K562 (cell line): ENCODE data around the gene TP63. TPM values are rescaled to one million over a fixed set of nuclear protein-coding genes. Genes with fewer than 3 reads are reported as not detected.

ENCODE experiments used
- ATAC-seq: fragments of 200-7000 bp; cut with Tn5 transposase; 3 replicates; pipeline ENCODE4 v1.9.1; 2020; ENCODE audit warnings: moderate library complexity
- BruUV-seq: library from RNA; stranded (reverse); fragments of 400-500 nt; replicated peaks from 2 replicates; lab custom pipeline; 2021; lab: Mats Ljungman, UMichigan
- CTCF ChIA-PET: fragments of 300-600 bp; formaldehyde crosslinking; extraction: SDS; loops from one replicate; lab custom pipeline; 2021; ENCODE audit warnings: low intra/inter-chr PET ratio; lab: Yijun Ruan, JAX
- POLR2A ChIA-PET: fragments of 300-600, 350-650 bp; sonication (Branson Sonifier 250); formaldehyde crosslinking; extraction: SDS; loops from one replicate; lab custom pipeline; 2021; ENCODE audit warnings: antibody characterized with exemption, inconsistent platforms; lab: Yijun Ruan, JAX
- DNase-seq, 4 experiments: peaks; one replicate each; pipeline versions ENCODE4 v3.0.0 to v3.0.0-alpha.2; 2011 to 2018; ENCODE audit warnings: low spot score in 3 of 4, mixed read lengths in 3 of 4; ENCODE audit errors: extremely low read depth in 1 of 4
- FAIRE-seq: peaks from 2 replicates; lab custom pipeline; 2011; peaks lifted over from hg19 to GRCh38; lab: Jason Lieb, UNC
- H2AFZ ChIP-seq: 2 replicates; pipeline ENCODE4 v1.6.0; 2011; ENCODE audit warnings: low read depth, low read length, control low read depth, inconsistent platforms
- H3K27ac ChIP-seq: fragments of 200-600 bp; 3 replicates; pipeline ENCODE4 v1.8.0; 2011; ENCODE audit warnings: low read depth, mild to moderate bottlenecking, control low read depth, inconsistent platforms, low read length, moderate library complexity, mixed read lengths; ENCODE audit errors: extremely low read depth
- H3K27me3 ChIP-seq, 2 experiments: fragments of 300-600 bp in 1 of 2; 2 replicates in 1 of 2; 3 replicates in 1 of 2; pipeline versions ENCODE4 v1.6.0 to v1.8.0; 2011; ENCODE audit warnings: inconsistent platforms in 2 of 2, low read length in 2 of 2, mild to moderate bottlenecking in 1 of 2, mixed read lengths in 1 of 2, moderate library complexity in 1 of 2; ENCODE audit not compliant: control insufficient read depth in 2 of 2, insufficient read depth in 2 of 2
- H3K36me3 ChIP-seq: fragments of 300-600 bp; 3 replicates; pipeline ENCODE4 v1.8.0; 2011; ENCODE audit warnings: mild to moderate bottlenecking, low read length, inconsistent platforms; ENCODE audit not compliant: control insufficient read depth, insufficient read depth
- H3K4me1 ChIP-seq, 2 experiments: fragments of 200-600 bp in 1 of 2; replicated peaks in 1 of 2; 2 replicates in 1 of 2; 3 replicates in 1 of 2; pipeline versions ENCODE4 v1.5.1 to v1.8.0; 2011; ENCODE audit warnings: inconsistent platforms in 2 of 2, low read length in 2 of 2, mild to moderate bottlenecking in 1 of 2, mixed read lengths in 1 of 2, moderate library complexity in 1 of 2; ENCODE audit not compliant: control insufficient read depth in 2 of 2, insufficient read depth in 2 of 2
- H3K4me2 ChIP-seq: 2 replicates; pipeline ENCODE4 v1.6.1; 2011; ENCODE audit warnings: low read length, control low read depth, inconsistent platforms, mixed read lengths; ENCODE audit not compliant: insufficient read depth
- H3K4me3 ChIP-seq: fragments of 200-600 bp; sonication (generic), shearing (Covaris generic); 2 replicates; pipeline ENCODE4 v1.5.1; 2016; ENCODE audit warnings: control low read depth, inconsistent platforms
- H3K79me2 ChIP-seq: fragments of 200-600 bp; 3 replicates; pipeline ENCODE4 v1.8.0; 2011; ENCODE audit warnings: low read length, inconsistent platforms; ENCODE audit not compliant: control insufficient read depth, insufficient read depth
- H3K9ac ChIP-seq, 2 experiments: 2 replicates each; pipeline versions ENCODE4 v1.6.0 to v1.6.1; 2011; ENCODE audit warnings: low read depth in 2 of 2, low read length in 2 of 2, control low read depth in 1 of 2, inconsistent platforms in 1 of 2, mild to moderate bottlenecking in 1 of 2, mixed read lengths in 1 of 2; ENCODE audit not compliant: insufficient read depth in 1 of 2
- H3K9me1 ChIP-seq: one replicate; pipeline ENCODE4 v1.6.0; 2011; ENCODE audit warnings: inconsistent platforms, mild to moderate bottlenecking, low read length, moderate library complexity; ENCODE audit not compliant: control insufficient read depth, insufficient read depth
- H3K9me3 ChIP-seq: replicated peaks from 2 replicates; pipeline ENCODE4 v1.5.1; 2011; ENCODE audit warnings: low read depth, low read length, inconsistent platforms; ENCODE audit not compliant: control insufficient read depth, insufficient read depth
- H4K20me1 ChIP-seq: replicated peaks from 2 replicates; pipeline ENCODE4 v1.6.1; 2011; ENCODE audit warnings: low read length, inconsistent platforms, mixed read lengths; ENCODE audit not compliant: control insufficient read depth, insufficient read depth
- ATF3 ChIP-seq, 2 experiments: fragments of 450-650 bp in 1 of 2; sonication (generic) in 1 of 2; formaldehyde crosslinking in 1 of 2; IDR thresholded peaks in 1 of 2; conservative IDR thresholded peaks in 1 of 2; 2 replicates each; pipeline versions ENCODE4 v1.6.1 to v1.8.1; 2016 to 2023; ENCODE audit warnings: mild to moderate bottlenecking in 2 of 2, moderate library complexity in 2 of 2, inconsistent platforms in 1 of 2, missing genetic modification reagents in 1 of 2
- CHD4 ChIP-seq: fragments of 200-600 bp; sonication (generic); IDR thresholded peaks from 3 replicates; pipeline ENCODE4 v1.6.1; 2012; ENCODE audit warnings: low read depth, mild to moderate bottlenecking, mixed read lengths, low read length, inconsistent platforms; ENCODE audit not compliant: insufficient read depth, insufficient replicate concordance, poor library complexity, severe bottlenecking
- ETS2 ChIP-seq: IDR thresholded peaks from 2 replicates; pipeline ENCODE4 v1.6.1; 2016; ENCODE audit warnings: borderline replicate concordance, missing genetic modification characterization, mild to moderate bottlenecking, moderate library complexity, missing compliant biosample characterization; ENCODE audit not compliant: poor library complexity, severe bottlenecking
- MYBL2 ChIP-seq, 2 experiments: fragments of 450-650 bp in 1 of 2; sonication (generic) in 1 of 2; formaldehyde crosslinking in 1 of 2; IDR thresholded peaks; 2 replicates each; pipeline versions ENCODE4 v1.6.1 to v1.8.1; 2017 to 2022; ENCODE audit warnings: borderline replicate concordance in 1 of 2, inconsistent platforms in 1 of 2, low read depth in 1 of 2, mild to moderate bottlenecking in 1 of 2, missing genetic modification reagents in 1 of 2, moderate library complexity in 1 of 2
- NKRF ChIP-seq: fragments of 450-650 bp; IDR thresholded peaks from 2 replicates; pipeline ENCODE4 v1.6.1; 2016; ENCODE audit warnings: borderline replicate concordance
- SLC30A9 ChIP-seq: fragments of 250-450 bp; sonication (Bioruptor Pico); IDR thresholded peaks from 2 replicates; pipeline ENCODE4 v1.8.0; 2022; ENCODE audit warnings: mild to moderate bottlenecking, moderate library complexity
- STAT6 ChIP-seq: sonication (generic); formaldehyde crosslinking; IDR thresholded peaks from 2 replicates; pipeline ENCODE4 v1.8.1; 2023; ENCODE audit warnings: mild to moderate bottlenecking, missing genetic modification reagents
- ZBTB17 ChIP-seq: fragments of 450-650 bp; formaldehyde crosslinking; IDR thresholded peaks from 2 replicates; pipeline ENCODE4 v1.4.0; 2020; ENCODE audit warnings: mild to moderate bottlenecking
- ZNF165 ChIP-seq: fragments of 250-450 bp; sonication (Bioruptor Pico); IDR thresholded peaks from 2 replicates; pipeline ENCODE4 v1.4.0; 2020; ENCODE audit warnings: borderline replicate concordance
- ZNF324 ChIP-seq: fragments of 250-450 bp; sonication (Bioruptor Pico); IDR thresholded peaks from 2 replicates; pipeline ENCODE4 v1.4.0; 2020; ENCODE audit warnings: mild to moderate bottlenecking
- ZNF589 ChIP-seq: fragments of 200-800 bp; sonication (Bioruptor generic); IDR thresholded peaks from 2 replicates; pipeline ENCODE4 v1.6.1; 2016; ENCODE audit warnings: low read depth, missing genetic modification characterization, missing compliant biosample characterization
- WGBS: fragments of 100-300 bp; shearing (Covaris generic); methylation state at CpG from one replicate; pipeline ENCODE4 v1.1.6; 2016; ENCODE audit warnings: low coverage, mixed read lengths; ENCODE audit not compliant: insufficient coverage; ENCODE audit errors: missing lambda C conversion rate; 5-methylcytosine and 5-hydroxymethylcytosine counted together
- in situ Hi-C: fragments of 300-500 bp; cut with MboI; formaldehyde crosslinking; loops from 4 replicates; pipeline ENCODE4 v1.15.0; 2018; ENCODE audit warnings: inconsistent platforms, mixed read lengths
- intact Hi-C: fragments of 100-400 bp; cut with micrococcal nuclease; formaldehyde crosslinking; loops from 2 replicates; pipeline ENCODE4 v1.14.2; 2022
- polyA plus RNA-seq, 8 experiments: library from polyadenylated mRNA; depleted of rRNA in 4 of 8; stranded (reverse) in 5 of 8; unstranded in 3 of 8; fragments of >200 nt; fragmentation: Nextera tagmentation in 2 of 8; fragmentation: Illumina TruSeq in 1 of 8; extraction: Ambion mirVana in 2 of 8; extraction: Trizol in 1 of 8; gene quantifications; 2 replicates each; pipeline versions ENCODE4 v1.2.1 to v1.2.3, GENCODE V29; 2011 to 2014; ENCODE audit warnings: inconsistent platforms in 1 of 8, missing spikeins in 1 of 8
- total RNA-seq, 7 experiments: library from RNA; depleted of rRNA in 6 of 7; stranded (reverse); fragments of >200 nt in 6 of 7; fragmentation: Illumina TruSeq in 2 of 7; extraction: Trizol in 2 of 7; gene quantifications; 2 replicates each; pipeline versions ENCODE4 v1.2.1 to v1.2.3, GENCODE V29; 2011 to 2021; ENCODE audit warnings: low replicate concordance in 1 of 7
- TF ChIP-seq, protein P1 (sequence below), 2 experiments: fragments of 250-450 bp in 1 of 2; fragments of 450-650 bp in 1 of 2; sonication (Bioruptor Pico) in 1 of 2; IDR thresholded peaks; 2 replicates each; pipeline versions ENCODE4 v1.6.1 to v1.8.0; 2016 to 2021; ENCODE audit warnings: mild to moderate bottlenecking in 2 of 2, moderate library complexity in 2 of 2, missing compliant biosample characterization in 1 of 2, missing genetic modification characterization in 1 of 2
- TF ChIP-seq, protein P2 (sequence below): sonication (generic); formaldehyde crosslinking; IDR thresholded peaks from 2 replicates; pipeline ENCODE4 v1.8.1; 2022; ENCODE audit warnings: missing genetic modification reagents

Gene TP63
- total and polyA plus RNA-seq, 9 of the 15 experiments (the other 6 are each of a cell fraction or from before 2014, with no cell fraction given): 0.32 to 1.4 (median 0.50) TPM

- Histone ChIP-seq H2AFZ (no peak overlapping the region), H3K9me1 (no peaks in the 10 kb centered on the region), H3K4me1 (no peaks in the 10 kb centered on the region), H3K36me3 (no peaks in the 10 kb centered on the region), H3K4me2 (no peak overlapping the region), H3K27me3 (no peaks in the 10 kb centered on the region), H3K79me2 (no peaks in the 10 kb centered on the region), H3K4me3 (no peak overlapping the region), H3K27ac (no peak overlapping the region), H3K9me3 (no peaks in the 10 kb centered on the region), H4K20me1 (no peaks in the 10 kb centered on the region), H3K9ac (no peak overlapping the region)
- in situ Hi-C loops: no loop called here
- FAIRE-seq (no peak), DNase-seq (no peak), ATAC-seq (no peak)
- intact Hi-C loops: no loop called here
- 2% methylated on average over 3 of the region's 4 CpGs for WGBS
- CTCF ChIA-PET: no interaction called here
- POLR2A ChIA-PET: no interaction called here
- no TSS peak for BruUV-seq
- TF ChIP-seq ZNF165 (CRISPR knock-in tag) (no peak), MYBL2 (IDR thresholded peaks at IDR 0.05; ENCODE audit: low read depth) (no peak), MYBL2 (CRISPR knock-in tag; IDR thresholded peaks at IDR 0.05; ENCODE audit: borderline replicate concordance) (no peak), ZBTB17 (no peak), ATF3 (IDR thresholded peaks at IDR 0.05) (no peak), ATF3 (CRISPR knock-in tag; conservative IDR thresholded peaks at IDR 0.05) (no peak), STAT6 (CRISPR knock-in tag) (no peak), ZNF589 (CRISPR knock-in tag) (no peak), CHD4 (no peak), ETS2 (no peak), ZNF324 (CRISPR knock-in tag) (no peak), NKRF (no peak), SLC30A9 (CRISPR knock-in tag) (no peak)
- TF ChIP-seq, protein P1, sequence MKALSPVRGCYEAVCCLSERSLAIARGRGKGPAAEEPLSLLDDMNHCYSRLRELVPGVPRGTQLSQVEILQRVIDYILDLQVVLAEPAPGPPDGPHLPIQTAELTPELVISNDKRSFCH (CRISPR knock-in tag; IDR thresholded peaks at IDR 0.05): no peak
- TF ChIP-seq, protein P1 (tag; IDR thresholded peaks at IDR 0.05): no peak
- TF ChIP-seq, protein P2, sequence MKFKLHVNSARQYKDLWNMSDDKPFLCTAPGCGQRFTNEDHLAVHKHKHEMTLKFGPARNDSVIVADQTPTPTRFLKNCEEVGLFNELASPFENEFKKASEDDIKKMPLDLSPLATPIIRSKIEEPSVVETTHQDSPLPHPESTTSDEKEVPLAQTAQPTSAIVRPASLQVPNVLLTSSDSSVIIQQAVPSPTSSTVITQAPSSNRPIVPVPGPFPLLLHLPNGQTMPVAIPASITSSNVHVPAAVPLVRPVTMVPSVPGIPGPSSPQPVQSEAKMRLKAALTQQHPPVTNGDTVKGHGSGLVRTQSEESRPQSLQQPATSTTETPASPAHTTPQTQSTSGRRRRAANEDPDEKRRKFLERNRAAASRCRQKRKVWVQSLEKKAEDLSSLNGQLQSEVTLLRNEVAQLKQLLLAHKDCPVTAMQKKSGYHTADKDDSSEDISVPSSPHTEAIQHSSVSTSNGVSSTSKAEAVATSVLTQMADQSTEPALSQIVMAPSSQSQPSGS (CRISPR knock-in tag): no peak
These were observed 96.7 kb downstream of the TP63 start for GRCh38 chr3:189727898-189728297.
